ENCODE results near the gene UPK1B. TPM values are rescaled to one million over a fixed set of nuclear protein-coding genes. Genes with fewer than 3 reads are reported as not detected.

The UPK1B gene
- total and polyA plus RNA-seq, 8 donors: 0.91 to 6.6 (median 3.2) TPM

DNA sequence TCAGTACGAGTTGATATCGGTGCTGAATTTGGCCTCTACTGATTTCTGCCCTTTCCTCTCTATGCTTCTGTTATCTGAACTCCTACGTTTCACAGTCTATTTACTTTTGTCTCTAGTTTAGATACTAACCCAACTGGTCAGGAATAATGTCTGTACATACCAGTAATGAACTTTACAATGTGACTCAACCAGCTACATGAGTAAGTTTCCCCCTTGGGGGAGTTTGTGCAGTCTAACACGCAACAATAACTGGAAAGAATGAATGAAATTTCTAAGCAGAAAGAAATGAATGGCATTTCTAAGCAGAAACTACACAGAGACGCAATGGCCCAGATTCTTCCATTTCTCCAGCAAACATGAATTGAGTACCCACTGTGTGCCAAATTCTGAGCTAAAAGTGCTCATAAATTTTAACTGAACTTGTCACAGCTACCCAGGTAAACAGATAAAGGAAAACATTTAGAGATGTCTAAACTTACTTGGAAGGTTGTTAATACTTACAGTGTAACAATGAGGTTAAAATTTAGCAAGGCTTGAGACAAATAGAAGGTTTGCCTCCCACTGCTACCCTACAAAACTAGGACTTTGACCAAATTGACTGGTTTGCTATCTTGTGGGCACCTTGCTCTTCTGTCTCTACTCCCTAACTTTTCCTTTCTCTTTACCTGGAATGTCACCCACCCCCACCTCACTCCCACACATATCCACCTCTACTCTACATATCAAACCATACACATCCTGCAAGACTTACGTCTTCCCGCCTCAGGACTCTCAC lies 11.6 kb downstream of the UPK1B start:
- Histone ChIP-seq H3K36me3 (no peaks in the 10 kb centered on the region), H3K27me3 (no peaks in the 10 kb centered on the region), H3K9me3 (no peaks in the 10 kb centered on the region), H3K27ac (peak overlapping the region in 1 of 4 donors; percentile 23), H3K4me3 (no peak overlapping the region), H3K4me1 (peaks cover 0 to 4% (median 0%) of the 10 kb centered on the region in 3 donors)
- FAIRE-seq (no peak), DNase-seq (no peak), ATAC-seq (peak in 3 of 4 donors; percentile 26 to 59 (median 45))
- no peak for TF ChIP-seq CTCF (IDR thresholded peaks at IDR 0.05)
- intact Hi-C loops (cut with DNase I): no loop called here
- WGBS, 2 donors: 53 to 55% methylated on average over 7 of the region's 7 CpGs

DNA sequence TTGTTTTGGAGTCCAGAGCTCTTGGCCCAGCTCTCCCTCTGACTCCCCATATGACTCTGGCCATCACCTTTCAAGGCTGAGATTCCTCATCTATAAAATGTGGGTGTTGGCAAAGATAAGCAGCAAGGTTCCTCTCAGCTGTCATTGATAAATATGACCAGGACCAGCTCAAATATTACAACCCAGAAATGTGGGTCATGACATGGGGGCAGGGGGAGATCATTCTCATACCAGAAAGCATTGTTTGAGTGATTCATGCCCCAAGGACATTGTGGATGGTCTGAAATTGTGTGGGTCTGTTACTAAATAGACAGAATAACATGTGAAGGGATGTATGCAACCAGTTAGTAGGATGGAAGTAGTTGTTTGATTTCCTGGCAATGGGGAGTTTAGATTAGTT lies 13.9 kb downstream of the UPK1B start:
- H3K27ac ChIP-seq: no peak overlapping the region
- no peaks in the 10 kb centered on the region for H3K9me3 ChIP-seq
- H3K4me3 ChIP-seq: no peak overlapping the region
- intact Hi-C loops (cut with DNase I): no loop called here
- no peak for DNase-seq
- FAIRE-seq: no peak
- H3K27me3 ChIP-seq: no peaks in the 10 kb centered on the region
- no peak for ATAC-seq
- H3K36me3 ChIP-seq: no peaks in the 10 kb centered on the region
- peaks cover 0 to 4% (median 0%) of the 10 kb centered on the region in 3 donors for H3K4me1 ChIP-seq
- no peak for TF ChIP-seq CTCF (IDR thresholded peaks at IDR 0.05)

GRCh38 chr3:119191800-119192199 lies 18.4 kb downstream of the UPK1B start:
- no peak for TF ChIP-seq CTCF (IDR thresholded peaks at IDR 0.05)
- WGBS, 2 donors: 65 to 68% methylated on average over 1 of the region's 1 CpG

GRCh38 chr3:119194237-119195150 lies 21.1 kb downstream of the UPK1B start:
- Histone ChIP-seq H3K4me3 (no peak overlapping the region), H3K36me3 (no peaks in the 10 kb centered on the region), H3K9me3 (no peaks in the 10 kb centered on the region), H3K4me1 (no peaks in the 10 kb centered on the region), H3K27ac (no peak overlapping the region), H3K27me3 (no peaks in the 10 kb centered on the region)
- FAIRE-seq (no peak), ATAC-seq (no peak), DNase-seq (no peak)
- intact Hi-C loops (cut with DNase I): no loop called here
- no peak for TF ChIP-seq CTCF (IDR thresholded peaks at IDR 0.05)
- WGBS, 2 donors: 70 to 82% methylated on average over 7 of the region's 7 CpGs

More at GRCh38 chr3:119191800-119192199, 18.4 kb downstream of the UPK1B start:
- no peak overlapping the region for H3K27ac ChIP-seq
- H3K4me3 ChIP-seq: no peak overlapping the region
- no peaks in the 10 kb centered on the region for H3K4me1 ChIP-seq
- no peak for FAIRE-seq
- no peak for DNase-seq
- H3K9me3 ChIP-seq: no peaks in the 10 kb centered on the region
- intact Hi-C loops (cut with DNase I): no loop called here
- H3K36me3 ChIP-seq: no peaks in the 10 kb centered on the region
- no peak for ATAC-seq
- H3K27me3 ChIP-seq: no peaks in the 10 kb centered on the region
